ENCODE results near the gene ARFGAP3.

DNA sequence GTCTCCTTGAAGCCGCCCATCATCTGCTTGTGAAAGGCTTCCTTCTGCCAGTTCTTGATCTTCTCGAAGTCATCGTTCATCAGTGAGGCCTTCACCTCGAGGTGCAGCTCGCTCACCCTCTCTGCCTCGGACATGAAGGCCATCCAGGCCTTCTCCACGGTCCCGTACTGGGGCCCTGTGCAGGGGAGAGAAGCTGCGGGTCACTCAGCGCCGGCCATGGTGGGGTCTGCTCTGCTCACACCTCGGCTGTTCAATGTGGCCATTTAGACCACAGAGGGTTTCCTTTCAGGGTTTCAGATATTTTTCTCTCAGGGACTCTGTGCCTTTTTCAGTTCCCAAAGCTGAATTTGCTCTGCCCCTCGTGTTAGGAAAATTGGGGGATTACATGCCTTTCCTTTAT, 33.9 kb upstream of the ARFGAP3 start:
- TF ChIP-seq, protein P1, sequence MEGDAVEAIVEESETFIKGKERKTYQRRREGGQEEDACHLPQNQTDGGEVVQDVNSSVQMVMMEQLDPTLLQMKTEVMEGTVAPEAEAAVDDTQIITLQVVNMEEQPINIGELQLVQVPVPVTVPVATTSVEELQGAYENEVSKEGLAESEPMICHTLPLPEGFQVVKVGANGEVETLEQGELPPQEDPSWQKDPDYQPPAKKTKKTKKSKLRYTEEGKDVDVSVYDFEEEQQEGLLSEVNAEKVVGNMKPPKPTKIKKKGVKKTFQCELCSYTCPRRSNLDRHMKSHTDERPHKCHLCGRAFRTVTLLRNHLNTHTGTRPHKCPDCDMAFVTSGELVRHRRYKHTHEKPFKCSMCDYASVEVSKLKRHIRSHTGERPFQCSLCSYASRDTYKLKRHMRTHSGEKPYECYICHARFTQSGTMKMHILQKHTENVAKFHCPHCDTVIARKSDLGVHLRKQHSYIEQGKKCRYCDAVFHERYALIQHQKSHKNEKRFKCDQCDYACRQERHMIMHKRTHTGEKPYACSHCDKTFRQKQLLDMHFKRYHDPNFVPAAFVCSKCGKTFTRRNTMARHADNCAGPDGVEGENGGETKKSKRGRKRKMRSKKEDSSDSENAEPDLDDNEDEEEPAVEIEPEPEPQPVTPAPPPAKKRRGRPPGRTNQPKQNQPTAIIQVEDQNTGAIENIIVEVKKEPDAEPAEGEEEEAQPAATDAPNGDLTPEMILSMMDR (IDR thresholded peaks at IDR 0.05): no peak
- TF ChIP-seq POLR2A (IDR thresholded peaks at IDR 0.05) (no peak), EP300 (IDR thresholded peaks at IDR 0.05) (no peak)

All from tibial nerve (tissue), 4 donors.